Esophagus squamous epithelium (tissue), 4 donors: ENCODE measurements around the gene DCUN1D2.

ENCODE experiments used
- CTCF ChIP-seq, 6 experiments: fragments of 450-650 bp in 4 of 6; fragments of 200-600 bp in 2 of 6; sonication (generic) in 2 of 6; IDR thresholded peaks; one replicate each; pipeline ENCODE4 v1.5.1; 2016 to 2019; ENCODE audit warnings: antibody characterized with exemption in 6 of 6, mild to moderate bottlenecking in 4 of 6, moderate library complexity in 4 of 6
- POLR2A ChIP-seq, 4 donors: fragments of 450-650 bp; IDR thresholded peaks; one replicate each; pipeline ENCODE4 v1.6.1; 2017; ENCODE audit warnings: antibody characterized with exemption in 4 of 4, mild to moderate bottlenecking in 4 of 4, moderate library complexity in 3 of 4

GRCh38 chr13:113422807-113423519 lies 67.5 kb downstream of the DCUN1D2 start:
- TF ChIP-seq CTCF (IDR thresholded peaks at IDR 0.05) = no peak
- TF ChIP-seq POLR2A (IDR thresholded peaks at IDR 0.05) = no peak
